Activated CD8-positive, alpha-beta memory T cell treated with anti-CD3 and anti-CD28 coated beads for 4 hours (primary cell): ENCODE measurements around the gene MPV17.
"Not testable (repeated sequence)": the region's sequence is repeated elsewhere in the genome, so short reads cannot be mapped to it uniquely, and the experiment has no call there.

ENCODE experiments used
- DNase-seq, 2 donors: peaks; one replicate each; pipeline ENCODE4 v3.0.0-alpha.2; 2020; ENCODE audit warnings: low read depth in 2 of 2

Gene MPV17

GRCh38 chr2:27298391-27299080 is 24.4 kb downstream of the MPV17 start:
- DNase-seq = no peak

- no peak for DNase-seq
Observed at GRCh38 chr2:27297195-27297594, 25.7 kb downstream of the MPV17 start.

DNA sequence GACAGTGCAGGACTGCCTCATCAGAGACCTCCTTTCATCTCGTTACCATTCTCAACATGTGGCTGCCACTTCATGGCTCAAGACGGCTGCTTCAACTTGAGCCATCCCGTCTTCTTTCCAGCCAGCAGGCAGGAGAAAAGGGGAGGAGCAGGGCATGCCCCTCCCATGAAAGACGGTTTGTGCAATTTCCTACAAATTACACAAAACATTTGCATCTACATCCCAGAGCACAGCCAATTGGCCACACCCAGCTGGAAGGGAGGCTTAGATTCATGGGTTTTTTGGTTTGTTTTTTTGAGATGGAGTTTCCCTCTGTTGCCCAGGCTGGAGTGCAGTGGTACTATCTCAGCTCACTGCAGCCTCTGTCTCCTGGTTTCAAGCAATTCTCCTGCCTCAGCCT is 26.4 kb downstream of the MPV17 start:
- no peak for DNase-seq

- no peak for DNase-seq
Observed at GRCh38 chr2:27294928-27295327, 28.0 kb downstream of the MPV17 start.

DNA sequence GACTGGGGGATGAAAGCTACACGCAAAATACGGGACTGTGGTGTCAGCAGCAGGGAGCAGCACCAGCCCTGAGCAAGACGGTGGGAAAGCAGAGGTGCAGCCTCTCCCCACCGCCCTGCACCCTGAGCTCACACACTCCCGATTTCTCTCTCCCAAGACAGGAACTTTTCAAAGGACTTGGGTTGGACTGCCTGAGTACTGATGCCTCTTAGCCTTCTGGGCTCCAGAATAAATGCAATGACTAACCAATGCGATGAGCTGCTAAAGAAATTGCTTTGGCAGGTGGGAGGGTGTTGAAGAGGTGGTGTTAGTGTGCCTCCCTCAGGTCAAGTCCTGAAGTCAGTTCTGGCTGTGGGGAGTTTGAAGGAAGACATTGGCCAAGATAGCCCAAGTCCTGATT is 31.0 kb downstream of the MPV17 start:
- no peak for DNase-seq

GRCh38 chr2:27290549-27290948 is 32.3 kb downstream of the MPV17 start:
- no peak for DNase-seq

GRCh38 chr2:27288610-27289009 is 34.3 kb downstream of the MPV17 start:
- no peak for DNase-seq

DNA sequence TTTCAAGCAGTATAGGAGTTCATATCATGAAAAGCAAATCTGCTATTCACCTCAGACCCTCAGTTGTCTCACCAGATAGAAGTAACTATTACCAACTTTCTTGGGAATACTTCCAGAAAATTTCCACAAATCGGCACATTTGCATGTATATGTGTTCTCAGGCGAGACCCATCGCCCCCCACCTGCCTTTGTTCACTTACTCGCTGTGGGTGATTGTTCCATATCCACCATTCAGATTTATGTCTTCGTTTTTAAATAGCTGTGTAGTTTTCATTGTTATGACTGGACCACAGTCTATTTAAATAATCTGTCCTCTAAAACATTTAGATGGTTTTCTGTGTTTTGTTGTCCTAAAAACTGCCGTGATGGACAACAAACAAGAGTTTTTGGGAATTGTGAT is 37.4 kb downstream of the MPV17 start:
- no peak for DNase-seq

DNA sequence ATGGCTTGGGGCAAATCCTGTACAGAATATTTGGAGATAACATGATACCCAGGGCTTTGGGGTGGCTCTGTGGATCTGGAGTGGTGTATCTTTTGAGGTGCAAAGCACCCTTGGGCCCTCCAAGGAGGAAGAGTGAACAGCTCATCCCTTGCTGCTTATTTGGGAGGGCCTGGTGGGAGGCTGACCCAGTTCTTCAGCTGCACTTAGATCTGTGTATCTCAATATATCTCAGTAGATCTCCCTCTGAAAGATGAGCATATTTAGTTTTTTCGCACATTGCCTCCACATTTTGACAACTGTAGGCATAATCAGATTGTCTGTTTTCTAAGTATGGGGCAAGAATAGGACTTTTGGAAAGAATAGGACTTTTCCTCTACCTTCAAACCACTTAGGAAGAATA is 37.9 kb downstream of the MPV17 start:
- DNase-seq = no peak

DNA sequence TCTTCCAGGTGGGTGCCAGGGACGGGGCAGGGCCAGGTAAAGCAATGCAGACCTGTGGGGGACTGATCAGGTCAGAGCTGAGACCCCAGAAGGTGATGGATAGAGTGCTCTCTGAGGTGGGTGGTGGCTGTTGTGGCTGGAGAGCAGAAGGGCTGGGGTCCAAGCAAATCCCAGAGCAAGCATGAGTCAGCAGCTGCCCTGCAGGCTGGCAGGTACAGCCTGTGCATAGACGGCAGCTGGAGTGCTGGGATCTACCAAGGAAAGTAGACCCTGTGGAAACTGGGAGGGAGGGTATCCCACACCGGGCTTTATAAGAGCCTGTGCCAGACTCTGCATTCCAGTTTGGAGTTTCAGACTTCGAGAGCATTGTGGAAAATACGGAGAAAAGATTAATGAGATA is 40.0 kb downstream of the MPV17 start:
- DNase-seq = no peak

- no peak for DNase-seq
Observed at GRCh38 chr2:27281855-27282559, 40.9 kb downstream of the MPV17 start, which contains the start of gene TRIM54. Gene TRIM54 (plus strand): TSS chr2:27282429. CDS start chr2:27282732, 303 bp downstream.

- DNase-seq = no peak
Observed at GRCh38 chr2:27281442-27281841, 41.5 kb downstream of the MPV17 start.

DNA sequence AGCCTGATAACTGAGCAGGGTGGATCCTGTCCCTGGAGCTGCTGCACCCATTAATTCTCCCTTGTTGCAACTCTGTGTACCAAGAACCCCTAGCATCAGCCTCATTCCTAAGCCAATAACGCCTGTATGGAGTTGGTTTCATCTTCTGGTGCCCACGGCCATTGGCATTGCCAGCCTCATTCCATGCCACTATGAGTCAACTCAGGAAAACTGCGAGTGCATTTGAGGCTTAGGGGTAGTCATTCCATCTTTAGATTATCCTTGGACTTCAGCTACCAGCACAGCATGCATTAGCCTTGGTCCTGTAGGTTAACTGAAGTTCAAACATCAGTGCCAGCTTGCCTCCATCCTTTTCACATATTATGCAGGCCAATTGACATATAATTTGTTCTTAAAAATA is 42.1 kb downstream of the MPV17 start:
- DNase-seq = no peak

GRCh38 chr2:27278010-27278409 is 44.9 kb downstream of the MPV17 start:
- DNase-seq = no peak

DNA sequence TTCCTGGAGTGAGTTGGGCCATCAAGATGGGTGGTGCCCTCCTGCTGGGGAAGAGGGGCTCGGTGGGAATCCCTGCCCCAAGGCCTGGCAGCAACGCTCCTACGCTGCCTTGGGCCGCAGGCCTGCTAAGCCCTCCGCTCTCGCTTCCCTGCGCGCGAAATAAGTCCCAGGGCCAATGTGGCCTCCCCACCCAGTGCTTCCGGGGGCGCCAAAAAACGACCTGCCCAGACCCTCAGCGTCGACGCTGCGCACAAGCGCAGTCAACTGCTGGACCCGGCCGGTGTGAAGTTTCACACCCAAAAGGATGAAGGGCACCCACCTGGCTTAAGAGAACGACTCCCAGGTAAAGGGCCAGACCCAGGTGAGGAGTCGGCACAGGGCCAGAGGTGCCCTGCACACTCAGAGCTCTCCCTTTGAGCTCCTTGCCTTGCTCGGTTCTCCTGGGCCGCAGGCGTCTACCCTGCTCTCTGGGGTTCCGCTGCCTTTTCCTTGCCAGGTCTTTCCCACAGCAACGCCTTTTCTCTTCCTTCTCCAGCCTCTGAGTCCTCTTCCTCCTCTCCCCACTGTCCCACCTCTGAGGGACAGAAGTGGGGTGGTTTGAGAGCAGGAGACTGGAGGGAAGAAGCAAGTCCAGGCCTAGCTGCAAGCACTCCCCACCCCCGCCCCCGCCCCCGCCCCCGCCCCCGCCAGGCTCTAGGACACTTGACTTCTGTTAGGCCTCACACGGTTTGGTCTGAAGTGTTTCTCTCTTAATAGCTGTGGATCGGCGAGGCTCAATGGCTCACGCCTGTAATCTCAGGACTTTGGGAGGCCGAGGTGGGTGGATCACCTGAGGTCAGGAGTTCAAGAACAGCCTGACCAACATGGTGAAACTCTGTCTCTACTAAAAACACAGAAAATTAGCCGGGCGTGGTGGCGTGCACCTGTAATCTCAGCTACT is 47.4 kb downstream of the MPV17 start, which contains the start of gene DNAJC5G:
DNAJC5G (plus strand) TSS at position 223 of the 940 bp plus-strand sequence. CDS start 1,296 bp downstream, outside the sequence.
- no peak for DNase-seq

DNA sequence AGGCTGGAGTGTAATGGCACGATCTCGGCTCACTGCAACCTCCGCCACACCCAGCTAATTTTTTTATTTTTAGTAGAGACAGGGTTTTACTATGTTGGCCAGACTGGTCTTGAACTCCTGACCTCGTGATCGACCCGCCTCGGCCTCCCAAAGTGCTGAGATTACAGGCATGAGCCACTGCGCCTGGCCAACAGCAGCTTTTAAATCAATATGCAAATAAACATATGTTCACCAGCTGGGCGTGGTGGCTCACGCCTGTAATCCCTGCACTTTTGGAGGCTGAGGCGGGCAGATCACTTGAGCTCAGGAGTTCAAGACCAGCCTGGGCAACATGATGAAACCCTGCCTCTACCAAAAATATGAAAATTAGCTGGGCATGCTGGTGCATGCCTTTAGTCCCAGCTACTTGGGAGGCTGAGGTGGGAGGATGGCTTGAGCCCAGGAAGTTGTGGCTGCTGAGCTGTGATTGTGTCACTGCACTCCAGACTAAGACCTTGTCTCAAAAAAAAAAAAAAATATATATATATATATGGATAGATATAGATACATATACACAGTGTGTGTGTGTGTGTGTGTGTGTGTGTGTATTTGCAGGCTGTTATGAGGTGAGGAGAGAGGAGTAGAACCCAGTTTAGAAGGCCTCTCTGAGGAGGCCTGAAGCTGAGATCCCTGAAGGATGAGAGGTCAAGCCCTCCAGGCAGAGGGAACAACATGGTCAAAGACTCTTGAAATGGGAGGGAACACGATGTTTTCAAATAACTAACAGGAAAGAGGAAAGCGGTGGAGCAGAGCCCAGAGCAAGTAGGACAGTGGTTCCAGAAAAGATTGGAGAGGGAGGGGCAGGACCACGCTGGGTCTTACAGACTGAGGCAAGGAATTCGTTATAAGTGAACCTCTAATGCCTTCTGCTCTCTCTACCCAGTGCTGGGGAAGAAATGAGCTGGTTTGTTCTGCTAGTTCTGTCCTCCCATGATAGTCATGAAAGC is 50.1 kb downstream of the MPV17 start:
- DNase-seq = not testable (repeated sequence)

GRCh38 chr2:27271631-27272340 is 51.1 kb downstream of the MPV17 start:
- DNase-seq = no peak

GRCh38 chr2:27270670-27271069 is 52.2 kb downstream of the MPV17 start:
- no peak for DNase-seq

- no peak for DNase-seq
Observed at GRCh38 chr2:27270131-27270530, 52.8 kb downstream of the MPV17 start.

DNA sequence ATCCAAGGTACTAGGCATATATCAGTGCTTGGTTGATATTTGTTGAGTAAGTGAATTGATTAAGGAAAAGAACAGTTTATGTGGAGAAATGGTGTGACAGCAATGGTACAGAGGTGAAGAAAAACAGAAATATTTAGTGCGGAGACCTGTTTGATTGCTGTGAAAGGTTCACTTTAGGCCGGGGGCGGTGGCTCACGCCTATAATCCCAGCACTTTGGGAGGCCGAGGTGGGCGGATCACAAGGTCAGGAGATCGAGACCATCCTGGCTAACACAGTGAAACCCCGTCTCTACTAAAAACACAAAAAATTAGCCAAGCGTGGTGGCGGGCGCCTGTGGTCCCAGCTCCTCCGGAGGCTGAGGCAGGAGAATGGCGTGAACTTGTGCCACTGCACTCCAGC is 54.6 kb downstream of the MPV17 start:
- not testable (repeated sequence) for DNase-seq
